GM23338 (cell line): ENCODE data around the gene APBA2. TPM values are rescaled to one million over a fixed set of nuclear protein-coding genes. Genes with fewer than 3 reads are reported as not detected.

ENCODE experiments used
- ATAC-seq: fragments of 200-7000 bp; cut with Tn5 transposase; 3 replicates; pipeline ENCODE4 v1.9.1; 2020
- DNase-seq: peaks from one replicate; pipeline ENCODE4 v3.0.0-alpha.2; 2015; ENCODE audit warnings: low spot score
- H2AFZ ChIP-seq: fragments of 200-600 bp; sonication (generic); 2 replicates; pipeline ENCODE4 v1.8.0; 2016; ENCODE audit warnings: antibody characterized with exemption, mild to moderate bottlenecking, moderate library complexity
- H3F3A ChIP-seq: fragments of 200-600 bp; sonication (generic); replicated peaks from 2 replicates; pipeline ENCODE4 v1.8.0; 2017; ENCODE audit warnings: antibody characterized with exemption, mixed run types, low read depth
- H3K27ac ChIP-seq: fragments of 200-600 bp; sonication (generic); 2 replicates; pipeline ENCODE4 v1.6.1; 2016; ENCODE audit warnings: low read depth
- H3K27me3 ChIP-seq: fragments of 200-600 bp; sonication (generic); 2 replicates; pipeline ENCODE4 v1.8.0; 2016; ENCODE audit warnings: mild to moderate bottlenecking, mixed run types, moderate library complexity; ENCODE audit not compliant: insufficient read depth
- H3K36me3 ChIP-seq: fragments of 200-600 bp; sonication (generic); 2 replicates; pipeline ENCODE4 v1.8.0; 2016; ENCODE audit warnings: mild to moderate bottlenecking; ENCODE audit not compliant: insufficient read depth
- H3K4me1 ChIP-seq: fragments of 200-600 bp; sonication (generic); 2 replicates; pipeline ENCODE4 v1.8.0; 2016; ENCODE audit warnings: mild to moderate bottlenecking, moderate library complexity; ENCODE audit not compliant: insufficient read depth
- H3K4me2 ChIP-seq: fragments of 200-600 bp; sonication (generic); 2 replicates; pipeline ENCODE4 v1.7.1; 2017; ENCODE audit warnings: mixed run types
- H3K4me3 ChIP-seq: fragments of 200-600 bp; sonication (generic); 2 replicates; pipeline ENCODE4 v1.6.1; 2016; ENCODE audit warnings: mixed run types
- H3K79me2 ChIP-seq: fragments of 200-600 bp; sonication (generic); replicated peaks from 2 replicates; pipeline ENCODE4 v1.8.0; 2017; ENCODE audit warnings: mild to moderate bottlenecking; ENCODE audit not compliant: insufficient read depth
- H3K9me2 ChIP-seq: fragments of 200-600 bp; sonication (generic); 2 replicates; pipeline ENCODE4 v1.8.0; 2017; ENCODE audit not compliant: insufficient read depth
- H4K20me1 ChIP-seq: fragments of 200-600 bp; sonication (generic); replicated peaks from 2 replicates; pipeline ENCODE4 v1.8.0; 2017; ENCODE audit warnings: mild to moderate bottlenecking; ENCODE audit not compliant: insufficient read depth
- H3K27ac Mint-ChIP-seq: 2 replicates; pipeline ENCODE4 v1.8.0; 2020; ENCODE audit warnings: inconsistent platforms, mild to moderate bottlenecking, moderate library complexity, mixed read lengths
- H3K27me3 Mint-ChIP-seq: 3 replicates; pipeline ENCODE4 v1.8.0; 2022; ENCODE audit warnings: low read depth, mild to moderate bottlenecking, moderate library complexity, mixed read lengths, inconsistent platforms; ENCODE audit not compliant: insufficient read depth, poor library complexity
- H3K36me3 Mint-ChIP-seq: 3 replicates; pipeline ENCODE4 v1.8.0; 2021; ENCODE audit warnings: low read depth, mild to moderate bottlenecking, inconsistent platforms, moderate library complexity, mixed read lengths
- H3K4me1 Mint-ChIP-seq: 3 replicates; pipeline ENCODE4 v1.8.0; 2020; ENCODE audit warnings: mild to moderate bottlenecking, inconsistent platforms, mixed read lengths
- H3K4me3 Mint-ChIP-seq: 3 replicates; pipeline ENCODE4 v1.8.0; 2021; ENCODE audit warnings: moderate library complexity, mild to moderate bottlenecking, inconsistent platforms, mixed read lengths
- H3K9me3 Mint-ChIP-seq: 3 replicates; pipeline ENCODE4 v1.8.0; 2020; ENCODE audit warnings: moderate library complexity, mild to moderate bottlenecking, inconsistent platforms, mixed read lengths
- CREB1 ChIP-seq: fragments of 250-450 bp; sonication (Bioruptor Pico); IDR thresholded peaks from 2 replicates; pipeline ENCODE4 v1.5.0; 2020; ENCODE audit warnings: low read depth, mild to moderate bottlenecking, moderate library complexity
- CTCF ChIP-seq, 2 experiments: fragments of 200-600 bp in 1 of 2; sonication (generic) in 1 of 2; conservative IDR thresholded peaks; 2 replicates each; pipeline versions ENCODE4 v1.5.1 to v1.6.1; 2016 to 2017; ENCODE audit warnings: antibody characterized with exemption in 2 of 2, low read depth in 2 of 2, mild to moderate bottlenecking in 2 of 2, moderate library complexity in 1 of 2
- EZH2 ChIP-seq: fragments of 200-600 bp; sonication (generic); IDR thresholded peaks from one replicate; pipeline ENCODE4 v1.8.0; 2017; ENCODE audit warnings: antibody characterized with exemption, mild to moderate bottlenecking, low read depth; ENCODE audit not compliant: unreplicated experiment
- EZH2phosphoT487 ChIP-seq: fragments of 200-600 bp; sonication (generic); IDR thresholded peaks from one replicate; pipeline ENCODE4 v1.8.1; 2018; ENCODE audit warnings: antibody characterized with exemption; ENCODE audit not compliant: unreplicated experiment
- JUNB ChIP-seq: IDR thresholded peaks from one replicate; pipeline ENCODE4 v1.6.1; 2016; ENCODE audit warnings: antibody characterized with exemption; ENCODE audit not compliant: unreplicated experiment
- NANOG ChIP-seq: IDR thresholded peaks from 2 replicates; pipeline ENCODE4 v1.6.1; 2016; ENCODE audit warnings: antibody characterized with exemption, borderline replicate concordance
- POLR2AphosphoS5 ChIP-seq: IDR thresholded peaks from 2 replicates; pipeline ENCODE4 v1.6.1; 2016; ENCODE audit warnings: antibody characterized with exemption, low read depth
- STAT1 ChIP-seq: IDR thresholded peaks from one replicate; pipeline ENCODE4 v1.6.1; 2016; ENCODE audit warnings: antibody characterized with exemption; ENCODE audit not compliant: unreplicated experiment
- ZNF114 ChIP-seq: fragments of 250-450 bp; sonication (Bioruptor Pico); IDR thresholded peaks from 2 replicates; pipeline ENCODE4 v1.5.0; 2020; ENCODE audit warnings: mild to moderate bottlenecking, moderate library complexity
- ZNF331 ChIP-seq: fragments of 250-450 bp; sonication (Bioruptor Pico); IDR thresholded peaks from 2 replicates; pipeline ENCODE4 v1.5.0; 2020; ENCODE audit warnings: low read depth, mild to moderate bottlenecking, moderate library complexity
- polyA plus RNA-seq: library from polyadenylated mRNA; unstranded; fragments of >200 nt; fragmentation: Nextera tagmentation; extraction: Ambion mirVana; gene quantifications from 2 replicates; pipeline ENCODE4 v1.2.1, GENCODE V29; 2016
- total RNA-seq: library from RNA; depleted of rRNA; stranded (reverse); fragments of >200 nt; shearing (Covaris generic); gene quantifications from 2 replicates; pipeline ENCODE4 v1.2.3, GENCODE V29; 2014
- TF ChIP-seq, protein P1 (sequence below): IDR thresholded peaks from 2 replicates; pipeline ENCODE4 v1.6.1; 2016; ENCODE audit warnings: antibody characterized with exemption
- TF ChIP-seq, protein P2 (sequence below): fragments of 250-450 bp; sonication (Bioruptor Pico); IDR thresholded peaks from 2 replicates; pipeline ENCODE4 v1.5.0; 2020; ENCODE audit warnings: mild to moderate bottlenecking, moderate library complexity
- TF ChIP-seq, protein P3 (sequence below): IDR thresholded peaks from one replicate; pipeline ENCODE4 v1.6.1; 2018; ENCODE audit warnings: antibody characterized with exemption; ENCODE audit not compliant: unreplicated experiment

APBA2 gene
- total and polyA plus RNA-seq, 2 experiments from 2014 or later, result 5.9 to 24.7 TPM

GRCh38 chr15:29110176-29110575 is 224.4 kb downstream of the APBA2 start:
- H3K27ac ChIP-seq, result no peak overlapping the region
- Mint-ChIP-seq H3K4me1 (peaks cover 19% of the 10 kb centered on the region), H3K4me3 (no peak overlapping the region), H3K9me3 (no peaks in the 10 kb centered on the region), H3K27me3 (peaks cover 14% of the 10 kb centered on the region), H3K36me3 (peaks cover 2% of the 10 kb centered on the region; the same call in 1 of the 3 replicates), H3K27ac (no peak overlapping the region)
- no peaks in the 10 kb centered on the region for H3K27me3 ChIP-seq
- H4K20me1 ChIP-seq, result no peaks in the 10 kb centered on the region
- no peaks in the 10 kb centered on the region for H3K79me2 ChIP-seq
- no peaks in the 10 kb centered on the region for H3K9me2 ChIP-seq
- no peak for TF ChIP-seq STAT1
- TF ChIP-seq, protein P1, sequence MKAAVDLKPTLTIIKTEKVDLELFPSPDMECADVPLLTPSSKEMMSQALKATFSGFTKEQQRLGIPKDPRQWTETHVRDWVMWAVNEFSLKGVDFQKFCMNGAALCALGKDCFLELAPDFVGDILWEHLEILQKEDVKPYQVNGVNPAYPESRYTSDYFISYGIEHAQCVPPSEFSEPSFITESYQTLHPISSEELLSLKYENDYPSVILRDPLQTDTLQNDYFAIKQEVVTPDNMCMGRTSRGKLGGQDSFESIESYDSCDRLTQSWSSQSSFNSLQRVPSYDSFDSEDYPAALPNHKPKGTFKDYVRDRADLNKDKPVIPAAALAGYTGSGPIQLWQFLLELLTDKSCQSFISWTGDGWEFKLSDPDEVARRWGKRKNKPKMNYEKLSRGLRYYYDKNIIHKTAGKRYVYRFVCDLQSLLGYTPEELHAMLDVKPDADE, result no peak
- TF ChIP-seq ZNF114 (CRISPR knock-in tag), result no peak
- no peak for TF ChIP-seq EZH2
- TF ChIP-seq NANOG, result no peak
- no peak for TF ChIP-seq EZH2phosphoT487
- no peak for TF ChIP-seq JUNB
- TF ChIP-seq, protein P2, sequence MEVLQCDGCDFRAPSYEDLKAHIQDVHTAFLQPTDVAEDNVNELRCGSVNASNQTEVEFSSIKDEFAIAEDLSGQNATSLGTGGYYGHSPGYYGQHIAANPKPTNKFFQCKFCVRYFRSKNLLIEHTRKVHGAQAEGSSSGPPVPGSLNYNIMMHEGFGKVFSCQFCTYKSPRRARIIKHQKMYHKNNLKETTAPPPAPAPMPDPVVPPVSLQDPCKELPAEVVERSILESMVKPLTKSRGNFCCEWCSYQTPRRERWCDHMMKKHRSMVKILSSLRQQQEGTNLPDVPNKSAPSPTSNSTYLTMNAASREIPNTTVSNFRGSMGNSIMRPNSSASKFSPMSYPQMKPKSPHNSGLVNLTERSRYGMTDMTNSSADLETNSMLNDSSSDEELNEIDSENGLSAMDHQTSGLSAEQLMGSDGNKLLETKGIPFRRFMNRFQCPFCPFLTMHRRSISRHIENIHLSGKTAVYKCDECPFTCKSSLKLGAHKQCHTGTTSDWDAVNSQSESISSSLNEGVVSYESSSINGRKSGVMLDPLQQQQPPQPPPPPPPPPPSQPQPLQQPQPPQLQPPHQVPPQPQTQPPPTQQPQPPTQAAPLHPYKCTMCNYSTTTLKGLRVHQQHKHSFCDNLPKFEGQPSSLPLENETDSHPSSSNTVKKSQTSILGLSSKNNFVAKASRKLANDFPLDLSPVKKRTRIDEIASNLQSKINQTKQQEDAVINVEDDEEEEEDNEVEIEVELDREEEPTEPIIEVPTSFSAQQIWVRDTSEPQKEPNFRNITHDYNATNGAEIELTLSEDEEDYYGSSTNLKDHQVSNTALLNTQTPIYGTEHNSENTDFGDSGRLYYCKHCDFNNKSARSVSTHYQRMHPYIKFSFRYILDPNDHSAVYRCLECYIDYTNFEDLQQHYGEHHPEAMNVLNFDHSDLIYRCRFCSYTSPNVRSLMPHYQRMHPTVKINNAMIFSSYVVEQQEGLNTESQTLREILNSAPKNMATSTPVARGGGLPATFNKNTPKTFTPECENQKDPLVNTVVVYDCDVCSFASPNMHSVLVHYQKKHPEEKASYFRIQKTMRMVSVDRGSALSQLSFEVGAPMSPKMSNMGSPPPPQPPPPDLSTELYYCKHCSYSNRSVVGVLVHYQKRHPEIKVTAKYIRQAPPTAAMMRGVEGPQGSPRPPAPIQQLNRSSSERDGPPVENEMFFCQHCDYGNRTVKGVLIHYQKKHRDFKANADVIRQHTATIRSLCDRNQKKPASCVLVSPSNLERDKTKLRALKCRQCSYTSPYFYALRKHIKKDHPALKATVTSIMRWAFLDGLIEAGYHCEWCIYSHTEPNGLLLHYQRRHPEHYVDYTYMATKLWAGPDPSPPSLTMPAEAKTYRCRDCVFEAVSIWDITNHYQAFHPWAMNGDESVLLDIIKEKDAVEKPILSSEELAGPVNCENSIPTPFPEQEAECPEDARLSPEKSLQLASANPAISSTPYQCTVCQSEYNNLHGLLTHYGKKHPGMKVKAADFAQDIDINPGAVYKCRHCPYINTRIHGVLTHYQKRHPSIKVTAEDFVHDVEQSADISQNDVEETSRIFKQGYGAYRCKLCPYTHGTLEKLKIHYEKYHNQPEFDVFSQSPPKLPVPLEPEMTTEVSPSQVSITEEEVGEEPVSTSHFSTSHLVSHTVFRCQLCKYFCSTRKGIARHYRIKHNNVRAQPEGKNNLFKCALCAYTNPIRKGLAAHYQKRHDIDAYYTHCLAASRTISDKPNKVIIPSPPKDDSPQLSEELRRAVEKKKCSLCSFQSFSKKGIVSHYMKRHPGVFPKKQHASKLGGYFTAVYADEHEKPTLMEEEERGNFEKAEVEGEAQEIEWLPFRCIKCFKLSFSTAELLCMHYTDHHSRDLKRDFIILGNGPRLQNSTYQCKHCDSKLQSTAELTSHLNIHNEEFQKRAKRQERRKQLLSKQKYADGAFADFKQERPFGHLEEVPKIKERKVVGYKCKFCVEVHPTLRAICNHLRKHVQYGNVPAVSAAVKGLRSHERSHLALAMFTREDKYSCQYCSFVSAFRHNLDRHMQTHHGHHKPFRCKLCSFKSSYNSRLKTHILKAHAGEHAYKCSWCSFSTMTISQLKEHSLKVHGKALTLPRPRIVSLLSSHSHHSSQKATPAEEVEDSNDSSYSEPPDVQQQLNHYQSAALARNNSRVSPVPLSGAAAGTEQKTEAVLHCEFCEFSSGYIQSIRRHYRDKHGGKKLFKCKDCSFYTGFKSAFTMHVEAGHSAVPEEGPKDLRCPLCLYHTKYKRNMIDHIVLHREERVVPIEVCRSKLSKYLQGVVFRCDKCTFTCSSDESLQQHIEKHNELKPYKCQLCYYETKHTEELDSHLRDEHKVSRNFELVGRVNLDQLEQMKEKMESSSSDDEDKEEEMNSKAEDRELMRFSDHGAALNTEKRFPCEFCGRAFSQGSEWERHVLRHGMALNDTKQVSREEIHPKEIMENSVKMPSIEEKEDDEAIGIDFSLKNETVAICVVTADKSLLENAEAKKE (CRISPR knock-in tag), result no peak
- TF ChIP-seq, protein P3, sequence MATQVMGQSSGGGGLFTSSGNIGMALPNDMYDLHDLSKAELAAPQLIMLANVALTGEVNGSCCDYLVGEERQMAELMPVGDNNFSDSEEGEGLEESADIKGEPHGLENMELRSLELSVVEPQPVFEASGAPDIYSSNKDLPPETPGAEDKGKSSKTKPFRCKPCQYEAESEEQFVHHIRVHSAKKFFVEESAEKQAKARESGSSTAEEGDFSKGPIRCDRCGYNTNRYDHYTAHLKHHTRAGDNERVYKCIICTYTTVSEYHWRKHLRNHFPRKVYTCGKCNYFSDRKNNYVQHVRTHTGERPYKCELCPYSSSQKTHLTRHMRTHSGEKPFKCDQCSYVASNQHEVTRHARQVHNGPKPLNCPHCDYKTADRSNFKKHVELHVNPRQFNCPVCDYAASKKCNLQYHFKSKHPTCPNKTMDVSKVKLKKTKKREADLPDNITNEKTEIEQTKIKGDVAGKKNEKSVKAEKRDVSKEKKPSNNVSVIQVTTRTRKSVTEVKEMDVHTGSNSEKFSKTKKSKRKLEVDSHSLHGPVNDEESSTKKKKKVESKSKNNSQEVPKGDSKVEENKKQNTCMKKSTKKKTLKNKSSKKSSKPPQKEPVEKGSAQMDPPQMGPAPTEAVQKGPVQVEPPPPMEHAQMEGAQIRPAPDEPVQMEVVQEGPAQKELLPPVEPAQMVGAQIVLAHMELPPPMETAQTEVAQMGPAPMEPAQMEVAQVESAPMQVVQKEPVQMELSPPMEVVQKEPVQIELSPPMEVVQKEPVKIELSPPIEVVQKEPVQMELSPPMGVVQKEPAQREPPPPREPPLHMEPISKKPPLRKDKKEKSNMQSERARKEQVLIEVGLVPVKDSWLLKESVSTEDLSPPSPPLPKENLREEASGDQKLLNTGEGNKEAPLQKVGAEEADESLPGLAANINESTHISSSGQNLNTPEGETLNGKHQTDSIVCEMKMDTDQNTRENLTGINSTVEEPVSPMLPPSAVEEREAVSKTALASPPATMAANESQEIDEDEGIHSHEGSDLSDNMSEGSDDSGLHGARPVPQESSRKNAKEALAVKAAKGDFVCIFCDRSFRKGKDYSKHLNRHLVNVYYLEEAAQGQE, result no peak
- no peak for TF ChIP-seq POLR2AphosphoS5
- TF ChIP-seq ZNF331 (CRISPR knock-in tag), result no peak
- TF ChIP-seq CREB1 (CRISPR knock-in tag), result no peak
- no peak for TF ChIP-seq CTCF (conservative IDR thresholded peaks at IDR 0.05; ENCODE audit: low read depth in 2 of 2)
- no peak overlapping the region for H3K4me3 ChIP-seq
- no peak for DNase-seq
- no peak for ATAC-seq
- H3K4me2 ChIP-seq, result no peak overlapping the region
- no peaks in the 10 kb centered on the region for H3K36me3 ChIP-seq
- peaks cover 2% of the 10 kb centered on the region; the same call in 1 of the 2 replicates for H3K4me1 ChIP-seq
- H3F3A ChIP-seq, result no peaks in the 10 kb centered on the region
- no peak overlapping the region for H2AFZ ChIP-seq
